HPDE6-E6E7 (cell line): Measurements from ENCODE around the gene TSHZ2.

Source experiments
- DNase-seq: peaks from one replicate; pipeline ENCODE4 v3.0.0; 2011; ENCODE audit warnings: missing footprints; ENCODE audit errors: extremely low spot score

The TSHZ2 gene

GRCh38 chr20:53068241-53068640 lies 96.1 kb downstream of the TSHZ2 start:
- DNase-seq = no peak

- no peak for DNase-seq
These were observed 97.0 kb downstream of the TSHZ2 start for GRCh38 chr20:53069132-53069531.

- DNase-seq = no peak
These were observed 98.1 kb downstream of the TSHZ2 start for GRCh38 chr20:53070224-53070623.

GRCh38 chr20:53070706-53071392 lies 98.7 kb downstream of the TSHZ2 start:
- no peak for DNase-seq

- DNase-seq = no peak
These were observed 99.7 kb downstream of the TSHZ2 start for GRCh38 chr20:53071833-53072232.

- no peak for DNase-seq
These were observed 100.9 kb downstream of the TSHZ2 start for GRCh38 chr20:53072923-53073579.

- DNase-seq = no peak
These were observed 101.7 kb downstream of the TSHZ2 start for GRCh38 chr20:53073636-53074415.

- peak; percentile 31 for DNase-seq
These were observed 102.7 kb downstream of the TSHZ2 start for GRCh38 chr20:53074811-53075314.

GRCh38 chr20:53076668-53077067 lies 104.5 kb downstream of the TSHZ2 start:
- no peak for DNase-seq

GRCh38 chr20:53077373-53078205 lies 105.4 kb downstream of the TSHZ2 start:
- peak; percentile 63 for DNase-seq

- DNase-seq = no peak
These were observed 106.6 kb downstream of the TSHZ2 start for GRCh38 chr20:53078761-53079160.

GRCh38 chr20:53079261-53079691 lies 107.1 kb downstream of the TSHZ2 start:
- DNase-seq = no peak

- DNase-seq = no peak
These were observed 107.9 kb downstream of the TSHZ2 start for GRCh38 chr20:53079828-53080686.

- no peak for DNase-seq
These were observed 108.5 kb downstream of the TSHZ2 start for GRCh38 chr20:53080687-53080962.

- DNase-seq = peak; percentile 68
These were observed 109.1 kb downstream of the TSHZ2 start for GRCh38 chr20:53080969-53081871.

GRCh38 chr20:53081916-53082863 lies 110.0 kb downstream of the TSHZ2 start:
- no peak for DNase-seq

GRCh38 chr20:53083411-53083810 lies 111.3 kb downstream of the TSHZ2 start:
- DNase-seq = no peak

- DNase-seq = no peak
These were observed 112.3 kb downstream of the TSHZ2 start for GRCh38 chr20:53084408-53084997.
